ENCODE data around the gene BRI3BP.
A peak's percentile ranks its signal among the peaks of the same experiment; 100 is the strongest.
"Not testable (repeated sequence)": the region's sequence is repeated elsewhere in the genome, so short reads cannot be mapped to it uniquely, and the experiment has no call there.

The BRI3BP gene

DNA sequence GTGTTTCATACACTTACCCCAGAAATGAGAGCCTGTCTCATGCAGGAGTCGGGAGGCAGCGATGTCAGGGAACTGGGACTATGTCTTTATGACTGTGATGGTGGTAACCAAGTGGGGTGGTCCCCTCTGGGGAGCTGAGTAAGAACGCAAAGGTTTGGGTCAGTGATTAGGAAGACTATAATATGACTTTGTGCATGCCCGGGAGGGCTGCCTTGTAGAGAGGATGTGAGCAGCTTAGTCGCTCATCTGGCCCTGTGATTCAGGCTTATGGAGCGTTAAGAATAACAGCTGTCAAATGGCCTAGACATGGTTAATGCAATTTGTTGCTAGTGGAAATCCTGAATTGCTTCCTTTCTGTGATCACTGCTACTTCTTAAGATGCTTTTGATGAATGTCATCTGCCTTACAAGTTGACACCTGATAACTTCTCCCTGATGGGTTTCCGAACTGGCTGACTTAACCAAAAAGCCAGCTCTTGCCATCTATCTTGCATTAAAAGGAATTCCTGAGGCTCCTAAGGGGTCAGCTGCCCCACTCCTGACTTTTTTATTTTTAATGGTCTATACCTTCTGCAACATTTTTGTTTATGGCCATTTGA is 36.4 kb downstream of the BRI3BP start:
- peaks cover 5% of the 10 kb centered on the region for H3K36me3 Mint-ChIP-seq (ENCODE audit: low read depth)
- TF ChIP-seq, protein P1, sequence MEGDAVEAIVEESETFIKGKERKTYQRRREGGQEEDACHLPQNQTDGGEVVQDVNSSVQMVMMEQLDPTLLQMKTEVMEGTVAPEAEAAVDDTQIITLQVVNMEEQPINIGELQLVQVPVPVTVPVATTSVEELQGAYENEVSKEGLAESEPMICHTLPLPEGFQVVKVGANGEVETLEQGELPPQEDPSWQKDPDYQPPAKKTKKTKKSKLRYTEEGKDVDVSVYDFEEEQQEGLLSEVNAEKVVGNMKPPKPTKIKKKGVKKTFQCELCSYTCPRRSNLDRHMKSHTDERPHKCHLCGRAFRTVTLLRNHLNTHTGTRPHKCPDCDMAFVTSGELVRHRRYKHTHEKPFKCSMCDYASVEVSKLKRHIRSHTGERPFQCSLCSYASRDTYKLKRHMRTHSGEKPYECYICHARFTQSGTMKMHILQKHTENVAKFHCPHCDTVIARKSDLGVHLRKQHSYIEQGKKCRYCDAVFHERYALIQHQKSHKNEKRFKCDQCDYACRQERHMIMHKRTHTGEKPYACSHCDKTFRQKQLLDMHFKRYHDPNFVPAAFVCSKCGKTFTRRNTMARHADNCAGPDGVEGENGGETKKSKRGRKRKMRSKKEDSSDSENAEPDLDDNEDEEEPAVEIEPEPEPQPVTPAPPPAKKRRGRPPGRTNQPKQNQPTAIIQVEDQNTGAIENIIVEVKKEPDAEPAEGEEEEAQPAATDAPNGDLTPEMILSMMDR (IDR thresholded peaks at IDR 0.05; ENCODE audit: unreplicated experiment in 3 of 3): no peak
- H3K27ac Mint-ChIP-seq: peak overlapping the region in 1 of 3 experiments; percentile 18

DNA sequence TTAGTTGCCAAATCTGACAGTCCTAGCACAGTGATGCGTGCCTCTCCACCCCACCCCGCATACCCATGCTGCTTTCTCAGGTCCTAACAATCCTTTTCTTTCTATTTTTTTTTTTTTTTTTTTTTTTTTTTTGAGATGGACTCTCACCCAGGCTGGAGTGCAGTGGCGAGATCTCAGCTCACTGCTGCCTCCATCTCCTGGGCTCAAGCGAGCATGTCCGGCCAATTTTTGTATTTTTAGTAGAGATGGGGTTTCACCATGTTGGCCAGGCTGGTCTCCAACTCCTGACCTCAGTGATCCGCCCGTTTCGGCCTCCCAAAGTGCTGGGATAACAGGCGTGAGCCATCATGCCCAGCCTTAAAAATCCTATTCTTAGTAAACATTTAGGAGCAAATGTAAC is 38.0 kb downstream of the BRI3BP start:
- not testable (repeated sequence) for H3K4me3 Mint-ChIP-seq; H3K27ac Mint-ChIP-seq; H3K27me3 Mint-ChIP-seq (ENCODE audit: low read depth); H3K36me3 Mint-ChIP-seq (ENCODE audit: low read depth); H3K9me3 Mint-ChIP-seq; H3K4me1 Mint-ChIP-seq

More for the DNA sequence above, 36.4 kb downstream of the BRI3BP start:
- no peaks in the 10 kb centered on the region for H3K4me1 Mint-ChIP-seq
- no peaks in the 10 kb centered on the region for H3K27me3 Mint-ChIP-seq (ENCODE audit: low read depth)
- peaks cover 2% of the 10 kb centered on the region for H3K9me3 Mint-ChIP-seq
- no peak overlapping the region for H3K4me3 Mint-ChIP-seq

DNA sequence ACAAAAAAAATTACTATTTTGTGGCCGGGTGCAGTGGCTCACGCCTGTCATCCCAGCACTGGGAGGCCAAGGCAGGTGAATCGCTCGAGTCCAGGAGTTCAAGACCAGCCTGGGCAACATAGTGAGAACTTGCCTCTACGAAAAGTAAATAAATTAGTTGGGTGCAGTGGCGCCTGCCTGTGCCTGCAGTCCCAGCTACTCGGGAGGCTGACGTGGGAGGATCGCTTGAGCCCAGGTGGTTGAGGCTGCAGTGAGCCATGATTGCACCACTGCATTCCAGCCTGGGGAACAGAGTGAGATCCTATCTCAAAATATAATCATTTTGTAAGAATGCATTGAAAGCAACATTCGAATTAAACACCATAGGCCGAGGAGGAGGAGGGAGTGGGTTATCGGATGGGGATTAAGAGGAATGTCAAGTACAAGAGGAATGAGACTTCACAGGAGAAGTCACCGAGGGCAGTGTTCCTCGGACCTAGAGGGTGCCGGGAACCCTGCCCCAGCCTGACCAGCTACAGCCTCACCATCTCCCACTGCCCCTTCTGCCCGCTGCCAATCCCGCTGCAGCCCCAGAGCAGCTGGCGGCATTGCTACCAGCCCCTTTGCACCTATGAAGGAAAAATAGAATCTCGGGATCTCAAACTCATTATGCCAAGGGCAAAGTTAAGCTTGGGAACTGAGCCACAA is 39.2 kb downstream of the BRI3BP start:
- H3K27me3 Mint-ChIP-seq (ENCODE audit: low read depth): no peaks in the 10 kb centered on the region
- H3K36me3 Mint-ChIP-seq (ENCODE audit: low read depth): no peaks in the 10 kb centered on the region
- H3K4me3 Mint-ChIP-seq: no peak overlapping the region
- no peaks in the 10 kb centered on the region for H3K4me1 Mint-ChIP-seq
- H3K27ac Mint-ChIP-seq: no peak overlapping the region
- H3K9me3 Mint-ChIP-seq: peaks cover 3% of the 10 kb centered on the region
- TF ChIP-seq, protein P1 (IDR thresholded peaks at IDR 0.05; ENCODE audit: unreplicated experiment in 3 of 3): no peak

DNA sequence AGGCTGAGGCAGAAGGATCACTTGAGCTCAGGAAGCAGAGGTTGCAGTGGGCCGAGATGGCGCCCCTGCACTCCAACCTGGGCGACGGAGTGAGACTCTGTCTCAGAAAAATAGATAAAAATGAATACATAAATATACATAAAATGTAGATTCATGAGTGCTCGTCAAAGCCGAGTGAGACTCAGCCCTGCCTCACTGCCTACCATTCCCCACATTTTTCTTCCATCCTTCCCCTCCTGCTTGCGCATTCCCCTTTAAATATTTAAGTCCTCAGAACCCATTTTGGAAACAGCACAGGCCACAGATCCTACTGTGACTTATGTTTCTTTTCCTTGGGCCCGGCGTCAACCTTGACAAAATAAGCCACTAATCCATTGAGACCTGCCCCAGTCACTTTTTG is 39.8 kb downstream of the BRI3BP start:
- Mint-ChIP-seq H3K4me3 (no peak overlapping the region), H3K4me1 (no peaks in the 10 kb centered on the region), H3K27ac (no peak overlapping the region), H3K27me3 (ENCODE audit: low read depth) (no peaks in the 10 kb centered on the region), H3K9me3 (peaks cover 3% of the 10 kb centered on the region), H3K36me3 (ENCODE audit: low read depth) (no peaks in the 10 kb centered on the region)
- TF ChIP-seq, protein P1 (IDR thresholded peaks at IDR 0.05; ENCODE audit: unreplicated experiment in 3 of 3): no peak

DNA sequence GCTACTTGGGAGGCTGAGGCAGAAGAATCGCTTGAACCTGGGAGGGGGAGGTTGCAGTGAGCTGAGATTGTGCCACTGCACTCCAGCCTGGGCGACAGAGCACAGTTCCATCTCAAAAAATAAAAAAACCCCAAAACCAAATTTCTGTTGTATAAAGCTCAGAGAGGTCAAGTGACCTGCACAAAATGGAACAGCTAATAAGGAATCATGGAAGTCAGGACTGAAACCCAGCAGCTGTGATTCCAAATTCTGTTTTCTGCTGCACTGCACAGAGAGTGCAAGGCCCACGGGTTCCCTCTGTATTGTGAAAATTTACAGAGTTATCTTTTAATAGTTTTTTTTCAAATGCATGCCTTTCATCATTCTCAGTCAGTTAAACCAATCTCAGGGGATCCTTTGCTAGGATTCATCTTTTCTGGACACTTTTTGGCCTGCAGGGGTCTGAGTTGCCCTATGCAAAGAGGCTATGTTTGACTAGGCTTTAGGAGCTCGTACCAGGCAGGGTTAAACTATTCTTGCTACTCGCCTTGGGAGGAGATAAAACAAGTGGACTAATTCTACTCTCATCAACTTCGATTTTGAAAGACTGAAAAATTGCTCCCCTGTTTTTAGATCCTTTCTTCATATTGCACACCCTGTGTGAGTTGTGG is 45.7 kb downstream of the BRI3BP start:
- Mint-ChIP-seq H3K4me3 (no peak overlapping the region), H3K4me1 (no peaks in the 10 kb centered on the region), H3K9me3 (peaks cover 3% of the 10 kb centered on the region), H3K27me3 (ENCODE audit: low read depth) (peaks cover 6% of the 10 kb centered on the region), H3K27ac (no peak overlapping the region), H3K36me3 (ENCODE audit: low read depth) (no peaks in the 10 kb centered on the region)
- TF ChIP-seq, protein P1 (IDR thresholded peaks at IDR 0.05; ENCODE audit: unreplicated experiment in 3 of 3): no peak

DNA sequence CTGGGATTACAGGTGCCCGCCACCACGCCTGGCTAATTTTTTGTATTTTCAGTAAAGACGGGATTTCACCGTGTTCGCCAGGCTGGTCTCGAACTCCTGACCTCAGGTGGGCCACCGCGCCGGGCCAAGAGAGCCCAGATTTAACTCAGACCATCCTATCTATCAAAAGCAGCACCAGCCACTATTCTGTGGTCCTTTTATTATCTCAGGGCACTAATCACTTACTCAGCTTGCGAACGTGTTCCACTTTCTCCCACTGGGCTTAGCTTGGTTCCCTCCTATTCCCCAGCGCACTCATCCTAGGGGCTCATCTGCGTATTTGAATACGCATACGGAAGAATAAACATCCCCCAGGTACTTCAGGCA is 55.6 kb downstream of the BRI3BP start:
- TF ChIP-seq, protein P1 (IDR thresholded peaks at IDR 0.05; ENCODE audit: unreplicated experiment in 3 of 3): no peak
- H3K9me3 Mint-ChIP-seq: no peaks in the 10 kb centered on the region
- no peaks in the 10 kb centered on the region for H3K36me3 Mint-ChIP-seq (ENCODE audit: low read depth)
- H3K4me3 Mint-ChIP-seq: peak overlapping the region; percentile 68 to 81 (median 76)
- H3K27me3 Mint-ChIP-seq (ENCODE audit: low read depth): no peaks in the 10 kb centered on the region
- no peak overlapping the region for H3K27ac Mint-ChIP-seq
- no peaks in the 10 kb centered on the region for H3K4me1 Mint-ChIP-seq
